Stomach smooth muscle (tissue), 2 donors: ENCODE results near the gene TBC1D26.
"Not testable (repeated sequence)": the region's sequence is repeated elsewhere in the genome, so short reads cannot be mapped to it uniquely, and the experiment has no call there.

ENCODE experiments used
- H3K27ac ChIP-seq: one replicate; pipeline ENCODE4 v1.7.0; 2013; ENCODE audit warnings: mild to moderate bottlenecking, low read length, inconsistent platforms
- H3K27me3 ChIP-seq, 2 donors: one replicate each; pipeline ENCODE4 v1.7.0; 2013; ENCODE audit warnings: low read length in 2 of 2; ENCODE audit not compliant: insufficient read depth in 2 of 2, control insufficient read depth in 1 of 2
- H3K36me3 ChIP-seq, 2 donors: one replicate each; pipeline ENCODE4 v1.7.0; 2013; ENCODE audit warnings: low read length in 2 of 2; ENCODE audit not compliant: control insufficient read depth in 2 of 2, insufficient read depth in 2 of 2
- H3K4me1 ChIP-seq: one replicate; pipeline ENCODE4 v1.7.0; 2013; ENCODE audit warnings: low read length; ENCODE audit not compliant: control insufficient read depth, insufficient read depth
- H3K4me3 ChIP-seq, 2 donors: one replicate each; pipeline ENCODE4 v1.7.0; 2013; ENCODE audit warnings: low read length in 2 of 2
- H3K9ac ChIP-seq, 2 donors: one replicate each; pipeline ENCODE4 v1.7.0; 2013; ENCODE audit warnings: low read length in 2 of 2, mild to moderate bottlenecking in 1 of 2
- H3K9me3 ChIP-seq, 2 donors: one replicate each; pipeline ENCODE4 v1.7.0; 2013; ENCODE audit warnings: low read length in 2 of 2; ENCODE audit not compliant: control insufficient read depth in 2 of 2
- donor health status: healthy.
- donor health status: Pancreatic carcinoma.

The TBC1D26 gene

DNA sequence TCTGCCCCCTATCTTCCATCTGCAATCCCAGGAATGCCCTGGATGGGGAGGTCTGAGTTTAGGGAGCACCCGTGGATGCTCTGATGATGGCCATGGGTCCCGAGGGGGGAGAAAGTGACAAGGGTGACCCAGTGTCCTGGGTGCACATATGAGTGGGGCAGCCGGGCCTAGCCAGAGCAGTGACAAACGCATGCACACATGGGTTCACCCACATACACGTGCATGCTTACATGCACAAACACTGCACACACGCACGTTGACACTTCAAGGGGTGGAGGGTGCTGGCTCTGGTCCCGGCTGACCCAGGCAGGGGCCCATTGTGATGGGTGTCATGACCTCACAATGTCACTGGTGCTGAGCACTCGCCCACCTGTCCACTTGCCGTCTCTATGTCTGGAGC lies at the start of gene TBC1D26:
TSS of gene TBC1D26 (plus strand) at position 384 of the 400 bp plus-strand sequence. CDS start 3,066 bp downstream, outside the sequence.
- H3K9me3 ChIP-seq, H3K36me3 ChIP-seq, H3K9ac ChIP-seq, H3K27me3 ChIP-seq, H3K4me1 ChIP-seq, H3K4me3 ChIP-seq, H3K27ac ChIP-seq: not testable (repeated sequence)

DNA sequence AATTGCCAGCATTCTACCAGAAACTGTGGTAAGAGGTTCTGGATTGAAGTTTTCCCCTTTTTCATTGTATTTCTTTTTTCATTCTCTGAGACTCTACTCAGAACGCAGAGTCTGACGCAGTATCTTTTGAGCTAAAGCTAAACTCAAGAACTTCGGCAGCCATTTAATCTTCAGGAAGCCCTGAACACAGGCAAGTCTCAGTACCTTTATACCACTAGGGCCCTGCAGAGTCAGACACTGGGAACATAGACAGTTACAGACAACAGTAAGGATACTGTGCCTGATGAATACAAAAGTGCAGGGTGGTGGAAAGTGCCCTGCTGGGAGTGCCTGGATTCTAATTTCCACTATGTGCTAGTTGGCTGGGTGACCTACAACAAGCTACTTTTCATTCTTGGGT lies 48.9 kb upstream of the TBC1D26 start:
- H3K27ac ChIP-seq, H3K36me3 ChIP-seq, H3K4me3 ChIP-seq, H3K4me1 ChIP-seq, H3K27me3 ChIP-seq, H3K9me3 ChIP-seq, H3K9ac ChIP-seq: not testable (repeated sequence)

DNA sequence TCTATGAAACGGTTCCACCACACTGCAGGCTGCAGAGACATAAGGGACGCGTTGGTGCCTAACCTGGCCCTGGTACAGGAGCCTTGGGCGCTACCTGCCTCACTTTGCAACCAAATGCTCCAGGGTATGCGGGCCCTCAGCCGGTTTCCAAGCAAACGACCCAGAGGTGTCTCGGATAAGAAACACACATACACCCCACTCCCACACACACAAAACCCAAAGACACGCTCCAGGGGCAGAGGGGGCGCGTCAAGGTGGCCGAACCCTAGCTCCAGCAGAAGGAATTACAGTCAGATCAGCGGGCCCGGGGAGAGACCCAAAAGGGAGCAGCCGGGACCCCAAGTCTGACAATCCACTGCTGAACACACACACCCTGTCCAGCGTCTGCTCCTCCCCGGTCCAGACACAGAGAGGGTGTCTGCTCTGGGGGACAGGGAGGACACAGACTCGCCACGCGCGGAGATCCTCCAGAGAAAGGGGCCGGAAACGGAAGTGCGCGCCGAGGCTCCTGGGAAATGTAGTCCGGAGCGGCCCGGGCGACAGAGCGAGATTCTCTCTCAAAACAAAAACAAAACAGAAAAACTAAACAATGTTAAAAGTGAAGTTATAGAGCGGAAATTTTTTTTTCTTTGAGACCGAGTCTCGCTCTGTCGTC lies 48.1 kb upstream of the TBC1D26 start, which contains the start of gene TRIM16:
TSS of gene TRIM16 (minus strand) at position 488 of the 655 bp plus-strand sequence. CDS start 32,702 bp downstream, outside the sequence.
- H3K9me3 ChIP-seq, H3K4me1 ChIP-seq, H3K27me3 ChIP-seq, H3K27ac ChIP-seq, H3K36me3 ChIP-seq: not testable (repeated sequence)
- Histone ChIP-seq H3K4me3 (peak within 1 kb of the TSS; percentile 74 to 75), H3K9ac (peak within 1 kb of the TSS; percentile 47 to 69)

DNA sequence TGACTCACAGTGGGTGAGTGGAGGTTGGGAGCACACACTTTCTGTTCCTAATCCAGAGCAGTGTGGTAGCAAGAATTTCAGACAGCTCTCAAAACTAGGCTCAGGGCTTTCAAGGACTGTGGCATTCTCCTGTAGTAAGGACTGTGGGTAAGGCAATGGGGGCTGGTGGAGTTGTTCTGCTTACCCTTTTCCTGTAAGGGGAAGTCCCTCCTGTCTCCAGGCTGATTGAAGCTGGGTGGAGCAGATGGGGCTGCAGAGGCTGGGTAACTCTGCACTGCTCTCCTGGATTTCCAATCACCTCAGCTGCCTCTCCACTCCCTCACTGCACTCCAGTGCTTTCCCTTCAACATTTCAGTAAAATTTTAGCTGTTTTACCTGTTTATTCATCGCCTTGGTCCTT lies 44.6 kb upstream of the TBC1D26 start:
- not testable (repeated sequence) for H3K27ac ChIP-seq

DNA sequence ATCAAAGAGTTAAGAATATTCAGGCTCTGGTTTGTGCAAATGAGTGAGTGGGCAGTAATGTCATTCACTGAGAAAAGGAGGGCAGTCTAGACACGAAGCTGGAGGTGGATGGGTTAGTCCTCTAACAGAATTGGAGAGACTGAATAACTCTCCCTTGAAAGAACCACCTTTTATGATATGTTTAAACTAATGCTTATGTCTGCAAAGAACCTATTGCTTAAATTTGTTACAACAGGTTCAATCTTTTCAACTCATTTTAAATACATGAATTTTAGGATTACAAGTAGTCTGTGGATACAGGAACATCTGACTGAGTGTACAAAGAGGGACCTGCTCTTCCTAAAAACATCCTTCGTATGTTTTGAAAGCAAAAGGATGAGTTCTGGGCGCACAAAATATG lies 33.1 kb upstream of the TBC1D26 start:
- H3K27me3 ChIP-seq, H3K4me1 ChIP-seq, H3K36me3 ChIP-seq, H3K9me3 ChIP-seq, H3K27ac ChIP-seq: not testable (repeated sequence)
- H3K4me3 ChIP-seq = peak overlapping the region; percentile 71 to 80
- peak overlapping the region; percentile 29 to 76 for H3K9ac ChIP-seq

More for the DNA sequence above, 44.6 kb upstream of the TBC1D26 start:
- not testable (repeated sequence) for H3K4me1 ChIP-seq, H3K27me3 ChIP-seq, H3K9me3 ChIP-seq, H3K36me3 ChIP-seq, H3K4me3 ChIP-seq, H3K9ac ChIP-seq

DNA sequence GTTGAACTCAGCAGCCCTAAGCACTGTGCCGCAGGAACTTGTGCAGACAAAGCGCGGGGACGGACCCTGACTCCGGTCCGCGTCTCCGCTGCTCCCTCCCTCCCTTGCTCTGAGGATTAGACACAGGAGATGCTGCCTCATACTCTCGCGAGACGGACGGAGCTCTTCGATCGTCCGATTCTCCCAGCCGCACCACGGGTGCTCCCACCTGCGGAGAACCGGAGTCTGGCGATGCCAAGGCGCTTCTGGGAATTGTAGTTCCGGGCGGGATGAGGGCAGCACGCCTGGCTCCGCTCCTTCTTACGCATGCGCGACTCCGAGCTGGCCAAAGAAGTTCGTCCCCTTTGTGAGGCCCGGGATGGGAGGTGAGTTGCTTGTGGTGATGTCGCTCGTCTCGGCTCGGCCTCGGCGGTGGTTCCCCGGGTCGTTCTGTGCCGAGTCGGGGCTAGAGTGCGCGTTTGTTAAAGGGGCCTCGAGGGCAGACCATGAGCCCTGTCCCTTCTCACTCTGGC lies 32.6 kb upstream of the TBC1D26 start, which contains the start of gene ZNF286A:
TSS of gene ZNF286A (plus strand) at position 340 of the 512 bp plus-strand sequence. CDS start 578 bp downstream, outside the sequence.
- H3K9ac ChIP-seq = peak within 1 kb of the TSS; percentile 29 to 76

DNA sequence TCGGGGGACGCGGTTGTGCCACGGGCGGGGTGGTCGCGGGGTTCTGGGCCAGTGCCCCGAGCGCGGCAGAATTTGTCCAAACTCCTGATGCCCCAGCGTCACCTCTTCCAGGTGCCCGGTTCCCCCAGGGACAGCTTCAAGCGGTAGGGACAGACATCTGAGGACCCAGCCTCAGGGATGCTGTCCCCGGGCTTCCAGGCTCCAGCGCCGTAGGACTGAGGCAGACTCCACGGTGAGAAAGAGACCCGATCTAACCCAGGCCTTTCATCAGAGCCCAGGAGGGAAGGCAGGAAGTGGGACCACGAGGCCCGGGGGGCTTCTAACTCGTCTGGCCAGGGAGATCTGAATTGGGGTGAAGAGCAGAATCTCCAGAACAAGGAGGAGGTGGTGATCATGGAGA lies 32.1 kb upstream of the TBC1D26 start:
- Histone ChIP-seq H3K4me3 (peak overlapping the region; percentile 71 to 80), H3K9ac (peak overlapping the region in 1 of 2 donors; percentile 67)
- H3K4me1 ChIP-seq, H3K36me3 ChIP-seq, H3K9me3 ChIP-seq, H3K27ac ChIP-seq, H3K27me3 ChIP-seq: not testable (repeated sequence)

More for the DNA sequence above, 32.6 kb upstream of the TBC1D26 start, which contains the start of gene ZNF286A:
- H3K27ac ChIP-seq, H3K9me3 ChIP-seq, H3K36me3 ChIP-seq, H3K4me1 ChIP-seq, H3K27me3 ChIP-seq: not testable (repeated sequence)
- peak within 1 kb of the TSS; percentile 71 to 80 for H3K4me3 ChIP-seq

DNA sequence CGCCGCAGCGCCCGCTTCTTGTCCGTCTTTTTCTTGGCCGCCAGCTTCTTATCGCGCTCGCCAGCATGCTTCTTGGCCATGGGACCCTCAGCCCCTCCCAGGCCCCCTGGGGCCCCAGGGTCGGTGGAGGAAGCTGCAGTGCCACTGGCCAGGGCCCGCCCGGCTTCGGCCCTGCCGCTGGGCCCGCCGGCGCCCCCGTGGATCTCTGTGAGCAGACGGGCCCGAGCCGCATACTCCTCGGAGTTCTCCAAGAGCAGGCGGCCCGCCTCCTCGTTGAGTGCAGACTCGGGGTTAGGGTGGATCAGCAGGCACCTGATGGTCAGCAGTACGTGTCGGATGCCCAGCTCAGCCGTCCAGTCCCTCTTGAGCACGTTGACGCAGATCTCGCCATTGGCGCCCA lies 27.8 kb upstream of the TBC1D26 start:
- H3K27ac ChIP-seq, H3K4me1 ChIP-seq, H3K27me3 ChIP-seq, H3K4me3 ChIP-seq, H3K9ac ChIP-seq, H3K9me3 ChIP-seq: not testable (repeated sequence)
- H3K36me3 ChIP-seq = peaks cover 9 to 11% of the 10 kb centered on the region in 2 donors

DNA sequence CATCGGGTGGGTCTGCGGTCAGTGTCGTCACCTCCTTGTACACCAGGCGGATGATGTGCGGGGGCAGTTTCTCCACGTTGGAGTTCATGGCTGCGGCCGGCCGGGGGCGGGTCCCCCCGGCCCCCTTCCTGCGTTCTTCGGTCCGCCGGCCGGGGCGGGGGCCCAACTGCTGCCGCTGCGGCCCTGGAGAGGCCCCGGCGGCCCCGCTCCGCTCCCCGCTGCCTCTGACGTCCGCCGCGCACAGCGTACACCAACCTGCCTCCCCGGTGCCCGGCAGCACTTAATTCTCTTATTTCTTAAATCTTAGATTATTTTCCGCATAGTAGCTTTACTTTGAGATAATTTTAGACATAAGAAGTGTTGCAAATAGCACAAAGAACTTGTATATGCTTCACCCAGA lies 27.3 kb upstream of the TBC1D26 start:
- not testable (repeated sequence) for H3K4me3 ChIP-seq, H3K27ac ChIP-seq, H3K4me1 ChIP-seq, H3K9me3 ChIP-seq, H3K27me3 ChIP-seq, H3K9ac ChIP-seq
- H3K36me3 ChIP-seq = peaks cover 9 to 11% of the 10 kb centered on the region in 2 donors

DNA sequence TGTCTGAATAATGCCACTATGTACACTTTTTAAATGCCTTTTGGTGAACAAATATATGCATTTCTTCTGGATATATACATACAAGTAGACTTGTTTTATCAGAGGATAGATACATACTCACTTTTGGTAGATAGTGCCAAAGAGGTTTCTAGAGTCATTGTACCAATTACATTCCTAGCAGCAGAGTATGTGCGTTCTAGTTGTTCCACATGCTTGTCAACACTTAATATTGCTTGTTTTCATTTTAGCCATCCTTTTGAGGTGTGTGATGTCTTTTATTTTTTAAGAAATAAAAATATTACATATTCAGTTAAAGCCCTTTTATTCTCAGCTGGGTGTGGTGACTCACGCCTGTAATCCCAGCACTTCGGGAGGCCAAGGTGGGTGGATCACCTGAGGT lies 23.2 kb upstream of the TBC1D26 start:
- H3K4me1 ChIP-seq, H3K9me3 ChIP-seq, H3K4me3 ChIP-seq, H3K27me3 ChIP-seq, H3K9ac ChIP-seq, H3K27ac ChIP-seq: not testable (repeated sequence)
- peaks cover 9 to 11% of the 10 kb centered on the region in 2 donors for H3K36me3 ChIP-seq
